Measurements from ENCODE around the gene CHDH.

Gene CHDH

DNA sequence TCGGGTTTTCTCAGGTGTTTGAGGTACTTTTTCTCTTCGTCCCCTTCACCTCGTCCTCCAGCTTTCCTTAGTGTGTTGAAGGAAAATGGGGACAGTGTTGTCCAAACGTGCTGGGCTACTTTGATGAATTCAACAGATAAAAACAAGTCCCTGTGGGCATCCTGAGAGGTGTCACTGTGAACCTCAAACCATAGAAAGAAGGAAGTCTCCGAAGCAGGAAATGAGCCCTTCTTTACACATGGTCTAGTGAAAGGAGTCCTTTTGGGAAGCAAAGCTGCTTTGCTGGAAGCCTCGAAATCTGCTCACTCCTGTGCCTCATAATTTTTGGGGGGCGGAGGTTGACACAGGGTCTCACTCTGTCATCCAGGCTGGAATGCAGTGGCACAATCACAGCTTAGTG lies 10.7 kb upstream of the CHDH start:
- no peak for DNase-seq (ENCODE audit: low read depth in 3 of 3)

DNA sequence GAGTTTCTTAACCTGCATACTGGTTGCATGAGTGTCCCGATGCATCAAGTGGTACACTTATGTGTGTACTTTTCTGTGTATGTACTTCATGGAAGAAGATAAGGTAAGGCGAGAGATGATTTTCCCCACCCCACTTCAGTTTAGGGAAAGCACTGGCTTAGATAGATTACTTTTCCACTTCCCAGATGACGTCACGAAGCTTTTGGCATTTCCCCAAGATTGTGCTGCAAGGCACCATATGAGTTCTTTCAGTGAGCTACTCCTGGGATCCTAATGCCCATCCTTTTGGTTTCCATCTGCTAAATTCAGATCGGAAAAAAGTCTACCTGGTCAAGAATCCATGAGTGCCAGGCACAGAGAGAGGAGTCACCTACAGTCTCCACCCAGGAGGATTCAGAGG lies 4.7 kb upstream of the CHDH start:
- DNase-seq (ENCODE audit: low read depth in 3 of 3) = no peak

DNA sequence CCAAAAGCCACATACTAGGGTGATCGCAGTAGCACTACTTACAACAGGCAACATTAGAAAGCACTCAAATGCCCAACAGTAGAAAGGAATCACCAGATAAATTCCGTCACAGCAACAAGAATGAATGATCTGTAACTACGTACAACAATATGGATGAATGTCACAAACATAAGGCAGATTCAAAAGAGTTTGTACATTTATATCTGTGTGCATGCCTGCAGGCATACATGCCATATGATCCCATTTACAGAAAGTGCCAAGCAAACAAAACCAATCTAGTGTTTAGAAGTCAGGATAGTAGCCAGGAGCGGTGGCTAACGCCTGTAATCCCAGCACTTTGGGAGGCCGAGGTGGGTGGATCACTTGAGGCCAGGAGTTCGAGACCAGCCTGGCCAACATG lies 3.7 kb upstream of the CHDH start:
- DNase-seq (ENCODE audit: low read depth in 3 of 3) = no peak

GRCh38 chr3:53846851-53847155 lies 584 bp upstream of the CHDH start:
- no peak for DNase-seq (ENCODE audit: low read depth in 3 of 3)

DNA sequence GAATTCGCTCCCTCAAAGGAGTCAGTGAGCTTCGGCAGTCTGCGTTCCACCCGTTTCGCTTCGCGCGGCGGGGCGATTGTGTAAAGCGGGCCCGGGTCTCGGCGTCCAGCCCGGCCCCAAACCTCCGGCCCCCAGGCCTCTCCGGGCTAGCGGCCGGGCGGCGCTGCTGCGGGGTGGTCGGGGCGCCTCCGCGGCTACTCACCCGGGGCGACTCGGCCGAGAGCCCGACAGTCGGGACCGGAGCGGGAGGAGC lies 412 bp downstream of the CHDH start:
- no peak for DNase-seq (ENCODE audit: low read depth in 3 of 3)

- DNase-seq (ENCODE audit: low read depth in 3 of 3) = no peak
Observed at GRCh38 chr3:53845103-53845880, 927 bp downstream of the CHDH start.

DNA sequence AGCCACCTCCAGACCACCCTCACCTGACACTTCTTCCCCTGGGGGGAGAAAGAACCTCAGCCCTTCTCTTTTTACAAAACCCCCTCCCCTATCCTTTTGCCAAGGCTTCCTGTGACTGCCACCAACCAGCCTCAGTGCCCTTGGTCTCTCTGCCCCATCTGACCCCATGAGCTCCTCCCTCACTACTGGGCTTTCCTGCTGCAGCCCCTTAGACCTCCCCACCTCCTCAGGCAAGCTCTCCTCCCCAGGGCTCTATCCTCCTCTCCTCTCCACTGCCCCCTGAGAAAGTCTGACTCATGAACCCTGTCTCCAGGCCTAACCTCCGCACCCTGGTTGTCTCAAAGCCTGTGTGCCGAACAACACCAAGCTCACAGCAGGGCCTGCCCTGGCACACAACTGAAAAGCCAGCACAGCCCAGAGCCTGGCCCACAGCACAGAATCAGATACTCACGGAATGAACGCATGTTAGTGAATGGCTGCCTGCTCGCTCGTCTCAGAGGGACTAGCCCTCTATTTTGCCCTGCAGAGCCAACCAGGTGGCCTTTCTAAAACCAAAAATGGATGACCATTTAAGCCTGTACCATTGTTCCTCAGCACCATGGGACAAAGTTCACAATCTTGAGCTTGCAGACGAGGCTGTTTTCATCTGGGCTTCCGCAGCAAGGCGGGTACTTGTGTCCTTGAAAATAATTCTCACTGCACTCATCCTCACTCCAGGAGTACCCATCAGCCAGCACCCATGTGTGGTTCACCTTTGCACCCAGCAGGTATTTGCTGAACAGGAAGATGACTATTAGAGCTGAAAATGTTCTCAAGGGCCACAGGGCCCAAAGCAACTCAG lies 1.7 kb downstream of the CHDH start:
- DNase-seq (ENCODE audit: low read depth in 3 of 3) = no peak

GRCh38 chr3:53843195-53844177 lies 2.7 kb downstream of the CHDH start:
- no peak for DNase-seq (ENCODE audit: low read depth in 3 of 3)

DNA sequence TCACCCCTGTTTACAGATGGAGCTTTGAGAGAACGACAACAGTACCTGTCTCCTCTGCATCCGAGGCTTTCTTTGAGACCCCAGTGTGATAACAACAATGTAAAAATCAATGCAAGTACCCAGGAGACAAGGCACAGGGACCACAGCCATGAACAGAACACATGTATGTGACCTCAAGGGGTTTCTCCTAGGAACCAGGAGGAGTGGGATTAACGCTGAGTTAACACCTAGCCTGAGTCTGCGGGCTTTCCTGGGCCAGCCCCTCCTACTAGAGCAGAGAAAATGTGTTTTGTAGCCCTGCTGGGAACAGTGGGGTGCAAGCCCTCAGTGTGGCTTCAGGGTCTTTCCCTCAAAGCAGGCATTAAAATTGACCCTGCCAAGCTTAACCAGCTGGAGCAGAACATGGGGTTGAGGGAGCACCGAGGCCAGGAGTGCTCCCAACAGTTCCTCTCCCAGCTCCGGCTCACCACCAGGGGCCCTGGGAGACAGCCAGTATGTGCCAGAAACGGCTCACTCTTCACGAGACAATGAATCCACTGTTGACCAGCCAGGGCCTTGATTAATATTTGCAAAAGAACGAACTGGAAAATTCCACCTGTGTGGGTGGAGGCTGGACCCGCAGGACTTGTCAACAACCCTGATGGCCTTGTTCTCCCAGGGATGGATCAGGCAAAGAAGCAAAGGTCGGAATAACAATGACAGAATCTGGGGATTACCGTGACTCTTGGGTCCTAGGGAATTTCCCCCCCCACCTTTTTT lies 3.6 kb downstream of the CHDH start:
- no peak for DNase-seq (ENCODE audit: low read depth in 3 of 3)

- no peak for DNase-seq (ENCODE audit: low read depth in 3 of 3)
Observed at GRCh38 chr3:53841296-53841695, 4.9 kb downstream of the CHDH start.

DNA sequence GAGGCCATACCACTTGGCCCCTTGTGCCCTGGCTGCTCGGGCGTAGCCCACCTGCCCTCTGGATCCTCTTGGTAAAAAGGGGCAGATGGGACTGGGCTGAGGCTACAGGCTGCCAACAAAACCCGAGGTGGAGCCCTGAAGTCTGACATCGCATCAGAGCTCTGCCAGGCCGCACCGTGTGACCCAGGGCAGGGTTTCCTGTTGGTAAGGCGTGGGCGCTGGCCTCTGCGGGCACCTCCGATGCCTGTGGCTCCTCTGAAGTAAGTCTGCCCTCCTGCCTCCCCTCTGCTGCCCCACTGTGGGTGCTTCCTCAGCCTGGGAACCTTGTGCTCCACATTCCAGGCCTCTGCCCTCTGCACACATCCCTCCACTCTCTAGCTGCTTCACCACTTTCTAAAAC lies 8.9 kb downstream of the CHDH start:
- DNase-seq (ENCODE audit: low read depth in 3 of 3) = no peak

DNA sequence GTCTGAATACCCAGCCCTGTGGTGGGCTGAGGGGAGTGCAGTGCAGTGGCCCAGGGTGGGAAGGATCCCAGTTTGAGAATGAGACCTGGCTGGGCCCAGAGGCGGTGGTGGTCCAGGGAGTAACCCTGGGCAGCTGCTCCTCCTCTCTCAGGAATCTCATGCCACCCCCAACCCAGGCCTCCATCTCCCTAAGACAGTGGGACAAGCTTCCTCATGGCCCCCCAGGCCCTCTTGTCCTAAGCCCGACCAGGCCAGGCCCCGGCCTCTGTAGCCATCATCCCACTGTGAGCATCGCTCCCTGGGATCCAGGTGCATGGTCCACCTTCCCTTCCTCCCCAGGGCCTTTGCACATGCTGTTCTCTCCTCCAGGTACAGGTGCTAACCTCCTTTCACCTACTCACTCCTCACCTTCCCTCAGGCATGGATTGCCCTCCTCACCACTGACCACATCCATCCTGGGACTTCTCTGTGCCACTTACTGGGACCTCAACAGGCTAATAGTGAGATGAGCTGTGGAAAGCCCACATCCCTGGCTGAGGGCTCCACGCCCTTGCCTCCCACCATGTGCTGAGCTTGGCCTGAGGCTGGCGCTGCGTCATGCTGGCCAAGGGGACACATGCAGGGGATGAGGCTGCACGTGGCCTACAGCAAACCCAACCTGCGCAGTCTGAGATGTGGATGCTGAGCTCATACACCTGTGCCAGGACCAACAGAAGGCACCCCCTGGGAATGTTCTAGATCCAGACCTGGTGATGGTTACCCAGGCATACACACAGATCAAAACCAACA lies 9.9 kb downstream of the CHDH start:
- no peak for DNase-seq (ENCODE audit: low read depth in 3 of 3)

DNA sequence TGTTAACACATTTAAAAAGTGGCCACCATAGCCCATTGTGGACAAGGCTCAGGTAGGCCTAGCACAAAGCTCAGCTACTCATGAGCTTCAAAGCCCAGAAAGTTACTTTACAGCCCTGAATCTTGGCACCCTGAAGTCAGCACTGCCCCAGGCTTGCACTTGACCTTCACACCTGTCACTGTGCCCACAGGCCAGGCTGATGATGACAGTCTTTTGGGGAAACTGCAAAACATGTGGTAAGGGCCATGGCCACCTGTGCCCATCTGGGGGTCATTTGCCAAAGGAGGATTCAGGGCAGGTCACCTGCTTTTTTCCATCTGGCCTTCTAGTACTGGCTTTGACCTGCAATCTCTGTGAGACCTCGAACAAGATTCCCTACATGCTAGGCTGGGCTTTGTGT lies 11.0 kb downstream of the CHDH start:
- DNase-seq (ENCODE audit: low read depth in 3 of 3) = no peak

DNA sequence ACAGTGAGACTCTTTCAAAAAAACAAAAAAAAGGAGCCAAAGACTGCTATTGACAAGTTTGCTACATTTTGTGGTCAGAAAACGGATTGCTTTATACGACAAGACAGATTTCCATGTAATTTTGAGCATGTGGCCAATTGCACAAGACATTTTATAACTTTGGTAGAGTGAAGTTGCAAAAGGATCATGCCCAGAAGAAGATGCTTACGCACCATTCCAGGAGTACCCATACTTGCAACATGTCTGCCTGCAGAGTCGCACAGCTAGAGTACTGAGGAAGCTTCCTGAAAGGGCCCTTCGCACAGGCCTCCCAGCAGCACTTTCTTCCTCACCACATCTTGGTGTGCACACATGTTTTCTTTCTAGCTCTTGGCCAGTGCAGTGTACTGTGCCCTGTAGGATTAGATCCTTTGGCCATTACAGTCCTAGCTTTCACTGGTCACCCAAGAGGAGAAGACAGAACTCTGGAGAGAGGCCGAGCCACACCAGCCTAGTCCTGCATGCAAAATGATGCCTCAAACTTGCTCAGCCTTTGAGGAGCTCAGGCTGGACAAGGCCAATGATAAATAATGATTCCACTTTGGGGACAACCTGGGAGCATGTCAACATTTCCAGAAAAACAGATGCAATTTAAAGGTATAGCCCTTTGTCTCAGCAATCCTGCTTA lies 11.7 kb downstream of the CHDH start:
- no peak for DNase-seq (ENCODE audit: low read depth in 3 of 3)

DNA sequence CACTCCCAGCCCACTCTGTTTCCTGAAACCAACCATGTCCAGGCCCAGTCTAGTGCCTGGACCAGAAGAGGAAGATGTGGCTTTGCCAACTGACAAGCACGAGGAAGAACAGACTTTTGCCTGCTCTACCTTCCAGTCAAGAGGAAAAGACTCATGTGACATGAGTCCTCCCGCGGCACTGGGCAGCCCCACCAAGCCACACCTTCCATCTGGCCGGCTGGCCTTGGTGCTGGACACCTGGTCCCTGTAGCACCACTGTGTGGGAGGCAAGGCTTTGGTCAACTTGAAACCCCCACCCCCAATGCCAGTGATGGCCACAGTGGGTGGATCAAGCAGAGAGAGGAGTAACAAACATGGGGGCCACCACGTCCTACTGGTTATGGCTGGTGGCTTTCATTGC lies 12.5 kb downstream of the CHDH start:
- DNase-seq (ENCODE audit: low read depth in 3 of 3) = no peak

GRCh38 chr3:53833053-53833645 lies 13.1 kb downstream of the CHDH start:
- no peak for DNase-seq (ENCODE audit: low read depth in 3 of 3)

DNA sequence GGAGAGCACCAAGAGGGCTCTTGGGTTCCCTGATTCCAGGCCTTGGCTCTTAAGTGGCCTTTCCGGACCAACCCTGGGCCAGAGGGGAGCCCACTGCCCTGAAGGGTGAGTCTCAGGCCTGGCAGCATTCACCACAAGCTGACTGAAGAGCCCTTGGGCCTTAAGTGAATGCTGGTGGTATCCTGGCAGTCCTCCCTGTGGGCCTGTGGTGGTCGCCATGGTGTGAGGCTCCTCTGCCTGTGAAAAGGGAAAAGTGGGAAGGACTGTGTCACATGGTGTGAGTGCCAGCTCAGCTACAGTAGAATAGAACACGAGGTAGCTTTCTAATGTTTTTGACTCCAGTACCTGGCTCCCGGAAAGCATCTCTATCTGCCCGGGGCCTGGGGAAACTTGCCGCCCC lies 15.3 kb downstream of the CHDH start:
- DNase-seq (ENCODE audit: low read depth in 3 of 3) = no peak

- DNase-seq (ENCODE audit: low read depth in 3 of 3) = no peak
Observed at GRCh38 chr3:53829605-53830004, 16.6 kb downstream of the CHDH start.

GRCh38 chr3:53828581-53828980 lies 17.6 kb downstream of the CHDH start:
- no peak for DNase-seq (ENCODE audit: low read depth in 3 of 3)

DNA sequence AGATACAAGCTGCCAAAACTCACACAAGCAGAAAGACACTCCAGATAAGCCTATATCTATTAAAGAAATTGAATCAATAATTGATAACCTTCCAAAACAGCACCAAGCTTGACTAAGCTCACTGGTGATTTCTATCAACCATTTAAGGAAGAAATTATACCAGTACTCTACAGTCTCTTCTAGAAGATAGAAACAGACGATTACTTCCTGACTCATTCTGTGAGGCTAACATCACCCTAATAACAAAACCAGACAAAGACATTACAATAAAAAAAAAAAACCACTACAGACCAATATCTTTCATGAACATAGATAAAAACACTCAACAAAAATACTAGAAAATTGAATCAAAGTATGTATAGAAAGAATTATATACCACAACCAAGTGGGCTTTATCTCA lies 20.2 kb downstream of the CHDH start:
- DNase-seq (ENCODE audit: low read depth in 3 of 3) = no peak
